Measurements from ENCODE around the gene KCND1.
"Not testable (repeated sequence)": the region's sequence is repeated elsewhere in the genome, so short reads cannot be mapped to it uniquely, and the experiment has no call there.

Gene KCND1

GRCh38 chrX:48971249-48972219 lies at the start of gene KCND1:
KCND1 (minus strand) TSS chrX:48971844; CDS start chrX:48970271, 1,573 bp downstream.
- no peak for DNase-seq (ENCODE audit: low spot score)

GRCh38 chrX:49019599-49020249 lies 48.1 kb upstream of the KCND1 start:
- DNase-seq (ENCODE audit: low spot score) = no peak

- DNase-seq (ENCODE audit: low spot score) = no peak
Measured at GRCh38 chrX:49019050-49019449, 47.4 kb upstream of the KCND1 start.

GRCh38 chrX:49003696-49004095 lies 32.1 kb upstream of the KCND1 start:
- no peak for DNase-seq (ENCODE audit: low spot score)

GRCh38 chrX:49002091-49002935 lies 30.7 kb upstream of the KCND1 start, which contains the start of gene GRIPAP1:
GRIPAP1 (minus strand) TSS chrX:49002264; CDS start chrX:49002229, 35 bp downstream.
- DNase-seq (ENCODE audit: low spot score) = peak; percentile 82

GRCh38 chrX:49001521-49002090 lies 30.0 kb upstream of the KCND1 start:
- DNase-seq (ENCODE audit: low spot score) = peak; percentile 15

GRCh38 chrX:49000636-49001035 lies 29.0 kb upstream of the KCND1 start:
- no peak for DNase-seq (ENCODE audit: low spot score)

- DNase-seq (ENCODE audit: low spot score) = no peak
Measured at GRCh38 chrX:48999030-48999429, 27.4 kb upstream of the KCND1 start.

- no peak for DNase-seq (ENCODE audit: low spot score)
Measured at GRCh38 chrX:48998391-48998790, 26.7 kb upstream of the KCND1 start.

GRCh38 chrX:48997865-48998264 lies 26.2 kb upstream of the KCND1 start:
- no peak for DNase-seq (ENCODE audit: low spot score)

GRCh38 chrX:48997455-48997854 lies 25.8 kb upstream of the KCND1 start:
- no peak for DNase-seq (ENCODE audit: low spot score)

GRCh38 chrX:48996969-48997368 lies 25.3 kb upstream of the KCND1 start:
- DNase-seq (ENCODE audit: low spot score) = no peak

- DNase-seq (ENCODE audit: low spot score) = no peak
Measured at GRCh38 chrX:48992341-48992740, 20.7 kb upstream of the KCND1 start.

- DNase-seq (ENCODE audit: low spot score) = no peak
Measured at GRCh38 chrX:48989483-48989882, 17.8 kb upstream of the KCND1 start.

GRCh38 chrX:48983896-48984295 lies 12.3 kb upstream of the KCND1 start:
- no peak for DNase-seq (ENCODE audit: low spot score)

- DNase-seq (ENCODE audit: low spot score) = no peak
Measured at GRCh38 chrX:48983081-48983480, 11.4 kb upstream of the KCND1 start.

GRCh38 chrX:48981178-48981577 lies 9.5 kb upstream of the KCND1 start:
- DNase-seq (ENCODE audit: low spot score) = no peak

- DNase-seq (ENCODE audit: low spot score) = not testable (repeated sequence)
Measured at GRCh38 chrX:48980341-48980740, 8.7 kb upstream of the KCND1 start.

GRCh38 chrX:48978226-48978625 lies 6.6 kb upstream of the KCND1 start:
- no peak for DNase-seq (ENCODE audit: low spot score)

GRCh38 chrX:48976086-48976485 lies 4.4 kb upstream of the KCND1 start:
- no peak for DNase-seq (ENCODE audit: low spot score)

GRCh38 chrX:48975541-48975940 lies 3.9 kb upstream of the KCND1 start:
- DNase-seq (ENCODE audit: low spot score) = no peak

GRCh38 chrX:48975041-48975440 lies 3.4 kb upstream of the KCND1 start:
- no peak for DNase-seq (ENCODE audit: low spot score)
